NCI-H187 (cell line): Measurements from ENCODE around the gene AGER.
"Not testable (repeated sequence)": the region's sequence is repeated elsewhere in the genome, so short reads cannot be mapped to it uniquely, and the experiment has no call there.

ENCODE experiments used
- DNase-seq, 2 experiments: peaks; one replicate each; lab custom pipeline; 2025; lab: John Stamatoyannopoulos, UW

The AGER gene

GRCh38 chr6:32186151-32186840 lies 2.2 kb upstream of the AGER start:
- not testable (repeated sequence) for DNase-seq

DNA sequence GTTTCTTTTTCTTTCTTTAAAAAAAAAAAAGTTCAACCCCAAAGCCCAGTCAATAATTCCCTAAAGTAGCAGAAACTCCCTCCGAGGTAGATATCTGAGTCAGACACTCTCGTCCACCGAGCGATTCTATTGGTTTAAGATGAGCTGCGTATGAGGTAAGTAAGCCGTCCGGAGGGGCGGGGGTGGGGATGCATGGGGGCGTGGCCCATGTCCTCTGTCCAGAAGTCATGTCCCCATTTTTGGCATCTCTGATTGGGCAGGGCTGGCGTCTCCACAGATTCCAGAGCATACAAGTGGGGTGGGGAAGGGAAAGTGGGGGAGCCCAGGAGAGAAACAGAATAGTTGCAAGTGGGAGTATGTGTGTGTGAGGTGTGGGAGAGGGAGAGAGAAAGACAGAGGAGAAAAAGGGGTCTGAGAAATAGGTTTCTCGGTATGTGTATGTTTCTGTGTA lies 1.7 kb upstream of the AGER start:
- not testable (repeated sequence) for DNase-seq

- DNase-seq, result no peak
Observed at GRCh38 chr6:32183483-32184083, 470 bp downstream of the AGER start.

DNA sequence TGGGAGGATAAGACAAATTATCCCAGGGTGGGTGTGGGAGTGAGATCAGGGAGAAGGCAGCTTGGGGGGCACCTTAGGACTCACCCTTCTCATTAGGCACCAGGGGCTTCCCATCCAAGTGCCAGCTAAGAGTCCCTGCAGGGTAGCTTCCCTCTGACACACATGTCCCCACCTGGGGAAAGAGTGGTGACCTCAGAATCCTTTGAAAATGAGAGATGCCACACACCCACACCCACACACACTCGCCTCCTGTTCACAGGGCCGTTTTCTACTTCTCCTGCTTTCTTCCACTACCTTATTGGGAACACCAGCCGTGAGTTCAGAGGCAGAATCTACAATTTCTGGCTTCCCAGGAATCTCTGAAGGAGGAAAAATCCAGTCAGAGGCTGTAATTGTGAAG lies 1.0 kb downstream of the AGER start:
- DNase-seq, result no peak

GRCh38 chr6:32182555-32182981 lies 1.5 kb downstream of the AGER start:
- no peak for DNase-seq

- no peak for DNase-seq
Observed at GRCh38 chr6:32181915-32182529, 2.0 kb downstream of the AGER start.

GRCh38 chr6:32181148-32181702 lies 2.8 kb downstream of the AGER start:
- no peak for DNase-seq

GRCh38 chr6:32179766-32180405 lies 4.2 kb downstream of the AGER start:
- no peak for DNase-seq

GRCh38 chr6:32178547-32179440 lies 5.3 kb downstream of the AGER start:
- DNase-seq, result peak in 1 of 2 experiments; percentile 54

DNA sequence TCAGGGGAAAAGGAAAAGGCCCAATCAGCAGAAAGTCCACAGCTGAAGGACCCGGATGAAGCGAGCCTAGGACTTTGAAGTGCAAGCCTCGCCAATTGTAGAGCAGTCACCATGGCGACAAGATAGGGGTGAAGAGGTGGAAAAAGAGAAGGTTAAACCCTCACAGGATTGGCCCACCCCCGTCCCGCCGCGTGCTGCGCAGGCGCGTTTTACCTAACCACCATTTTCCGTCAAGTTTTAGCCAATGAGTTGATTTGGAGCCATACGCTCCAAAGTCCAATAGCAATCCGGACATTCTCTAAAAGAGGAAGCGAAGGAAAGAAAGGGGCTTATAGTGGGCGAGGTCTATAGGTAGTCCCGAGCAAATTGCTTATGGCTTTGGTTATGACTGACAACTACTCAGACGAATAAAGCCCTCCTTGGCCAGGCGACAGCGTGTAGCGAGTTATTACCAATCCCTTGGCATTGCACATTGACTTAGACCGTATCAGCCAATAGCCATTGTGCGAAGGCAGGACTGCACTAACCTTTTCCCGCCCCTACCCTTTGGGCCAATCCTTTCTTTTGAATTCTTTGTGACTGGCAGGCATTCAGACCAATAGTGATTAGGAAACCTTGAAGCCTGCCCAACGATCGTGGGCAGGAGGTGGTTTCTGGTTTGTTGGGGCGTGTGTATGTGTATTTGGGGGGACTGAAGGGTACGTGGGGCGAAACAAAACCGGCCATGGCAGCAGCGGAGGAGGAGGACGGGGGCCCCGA lies 6.1 kb downstream of the AGER start, which contains the start of gene RNF5:
Gene RNF5, plus strand, starts transcription at position 618 of the 759 bp plus-strand sequence. Its CDS starts 107 bp downstream, at position 725.
- peak; percentile 95 to 99 for DNase-seq

DNA sequence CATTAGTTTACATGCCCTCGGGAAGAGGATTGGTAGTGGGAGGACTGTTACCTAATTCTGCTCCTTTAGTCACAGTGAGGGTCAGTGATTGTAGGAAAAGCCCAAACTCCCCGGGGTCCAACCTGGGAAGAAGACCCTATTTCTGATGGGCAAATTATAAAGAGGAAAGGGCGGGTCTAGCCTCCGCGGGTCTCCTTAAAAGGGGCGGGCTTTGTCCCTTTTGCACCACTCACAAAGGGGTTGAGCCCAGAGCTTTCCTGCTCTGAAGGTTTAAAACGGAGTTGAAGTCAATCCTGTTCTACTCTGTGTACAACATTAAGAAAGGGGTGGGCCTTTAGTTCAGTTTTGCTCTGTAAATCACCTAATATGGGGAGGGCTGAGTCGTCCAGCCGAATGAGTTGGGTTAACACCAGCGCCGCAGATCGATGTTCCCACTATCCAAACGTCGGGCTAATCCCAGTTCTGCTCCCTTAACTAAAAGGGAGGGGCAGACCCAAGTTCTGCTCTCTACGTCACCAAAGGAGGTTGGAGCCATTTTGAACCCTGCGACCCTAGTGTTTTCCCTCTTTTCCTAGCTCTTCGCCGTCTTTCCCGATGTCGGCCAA lies 6.8 kb downstream of the AGER start:
- peak; percentile 11 to 62 for DNase-seq

DNA sequence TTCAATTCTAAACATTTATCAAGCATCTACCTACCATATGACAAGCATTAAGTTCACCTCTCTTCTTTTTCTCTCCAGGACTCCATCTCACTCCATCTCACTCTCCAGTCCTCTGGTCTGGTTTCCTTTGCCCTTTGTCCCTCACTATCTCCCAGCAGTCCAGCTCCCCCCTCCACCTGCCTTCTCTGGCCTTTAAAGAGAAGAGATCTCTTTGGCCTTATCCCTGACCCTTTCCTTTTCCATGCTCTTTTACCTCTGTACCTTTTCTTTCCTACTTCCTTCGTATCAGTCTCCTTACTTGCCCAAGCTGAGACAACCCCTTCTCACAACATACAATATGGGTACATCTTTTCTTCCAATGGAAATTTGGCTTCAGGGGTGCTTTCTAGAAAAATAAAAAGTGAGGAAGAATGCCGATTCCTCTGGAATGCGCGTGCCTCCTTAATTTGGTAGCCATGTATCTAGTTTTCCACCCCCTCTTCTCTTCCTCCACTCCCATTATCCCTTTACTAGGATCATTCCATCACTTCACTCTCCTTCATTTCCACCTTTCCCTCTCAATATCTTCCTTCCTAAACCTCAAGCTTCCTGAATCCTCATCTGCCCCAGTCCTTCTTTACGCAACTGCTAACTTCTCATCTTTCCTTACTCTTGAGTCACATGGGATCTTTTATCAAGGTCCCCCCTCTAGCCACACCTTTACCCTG lies 7.4 kb downstream of the AGER start:
- DNase-seq, result no peak

- peak; percentile 90 to 95 for DNase-seq
Observed at GRCh38 chr6:32175711-32176475, 8.2 kb downstream of the AGER start, which contains the start of gene AGPAT1. AGPAT1 (minus strand) TSS chr6:32176084; CDS start chr6:32171496, 4,588 bp downstream.

DNA sequence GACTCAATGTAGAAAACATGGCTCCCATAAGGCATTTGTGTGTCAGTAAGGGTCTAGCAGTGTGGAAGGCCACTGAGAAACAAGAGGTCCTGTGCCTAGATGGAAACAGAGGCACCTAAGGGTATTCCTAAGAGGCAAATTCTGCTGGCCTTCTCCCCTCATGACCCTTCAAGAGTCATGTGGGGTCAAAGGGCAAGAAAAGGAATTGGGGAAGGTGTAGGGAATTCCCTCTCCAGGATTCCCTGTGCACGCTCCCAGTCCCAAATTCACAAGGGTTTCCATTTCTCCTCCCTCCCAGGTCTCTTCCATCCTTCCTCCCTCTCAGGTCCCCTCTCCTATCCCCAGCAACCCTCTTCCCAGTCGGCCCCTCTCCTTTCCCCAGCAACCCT lies 8.7 kb downstream of the AGER start:
- no peak for DNase-seq

GRCh38 chr6:32174416-32174815 lies 9.6 kb downstream of the AGER start:
- DNase-seq, result no peak

GRCh38 chr6:32173051-32173727 lies 10.9 kb downstream of the AGER start:
- no peak for DNase-seq

GRCh38 chr6:32171234-32171633 lies 12.8 kb downstream of the AGER start:
- no peak for DNase-seq

DNA sequence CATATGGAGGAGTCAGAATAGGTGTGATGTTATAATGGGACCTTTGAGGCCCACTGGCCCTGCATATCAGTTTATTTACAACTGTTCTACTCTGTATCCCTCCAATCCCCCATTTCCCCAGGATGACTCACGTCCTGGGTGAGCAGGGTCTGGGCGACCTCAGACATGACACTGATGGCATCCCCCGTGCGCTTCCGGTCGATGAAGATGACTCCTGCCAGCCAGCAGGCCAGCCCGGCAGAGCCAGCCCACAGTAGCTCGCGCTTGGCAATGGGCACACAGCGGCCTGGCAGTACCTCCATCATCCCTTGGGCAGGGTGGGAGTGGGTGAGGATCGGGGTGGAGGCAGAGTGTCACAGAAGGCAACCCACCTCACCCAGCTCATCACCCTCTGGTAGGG lies 13.8 kb downstream of the AGER start:
- no peak for DNase-seq
